Upper lobe of right lung (tissue), 1 donor: ENCODE measurements around the gene NELFCD. TPM values are rescaled to one million over a fixed set of nuclear protein-coding genes. Genes with fewer than 3 reads are reported as not detected.
"Not testable (repeated sequence)": the region's sequence is repeated elsewhere in the genome, so short reads cannot be mapped to it uniquely, and the experiment has no call there.

Experiments used
- ATAC-seq: fragments of 200-7000 bp; cut with Tn5 transposase; one replicate; pipeline ENCODE4 v1.9.1; 2020; ENCODE audit warnings: mild to moderate bottlenecking, moderate library complexity
- DNase-seq: peaks from one replicate; pipeline ENCODE4 v3.0.0-alpha.2; 2020
- H3K27ac ChIP-seq: fragments of 200-600 bp; one replicate; pipeline ENCODE4 v1.8.0; 2022
- H3K27me3 ChIP-seq: fragments of 200-600 bp; one replicate; pipeline ENCODE4 v1.8.0; 2022; ENCODE audit warnings: mild to moderate bottlenecking
- H3K36me3 ChIP-seq: fragments of 200-600 bp; one replicate; pipeline ENCODE4 v1.8.0; 2022
- H3K4me1 ChIP-seq: fragments of 200-600 bp; one replicate; pipeline ENCODE4 v1.8.0; 2022
- H3K4me3 ChIP-seq: fragments of 200-600 bp; one replicate; pipeline ENCODE4 v1.8.0; 2022; ENCODE audit warnings: mild to moderate bottlenecking
- H3K9me3 ChIP-seq: fragments of 200-600 bp; one replicate; pipeline ENCODE4 v1.8.0; 2022
- CTCF ChIP-seq: fragments of 200-600 bp; IDR thresholded peaks from one replicate; pipeline ENCODE4 v1.8.0; 2022; ENCODE audit warnings: antibody characterized with exemption
- intact Hi-C: fragments of 100-400 bp; cut with DNase I; formaldehyde crosslinking; loops from one replicate; pipeline ENCODE4 v1.11.0; 2022
- total RNA-seq: library from RNA; stranded (reverse); fragmentation: NEBNext Ultra II Directional; extraction: Animal tissue kit (Norgen Biotek cat#: 25700); gene quantifications from one replicate; pipeline ENCODE4 v1.2.1, GENCODE V29; 2021
- donor health status: DM: no; HTN: yes; CAD: no; lungs with severe emphysema.

NELFCD gene
- total RNA-seq, 1 donor from 2014 or later: 51.2 TPM

GRCh38 chr20:59010321-59010994 is 29.4 kb downstream of the NELFCD start:
- intact Hi-C loops: no loop called here
- DNase-seq (no peak), ATAC-seq (peak; percentile 37)
- Histone ChIP-seq H3K9me3 (no peaks in the 10 kb centered on the region), H3K4me1 (peaks cover 28% of the 10 kb centered on the region), H3K4me3 (no peak overlapping the region), H3K27ac (peak overlapping the region; percentile 53), H3K27me3 (no peaks in the 10 kb centered on the region), H3K36me3 (no peaks in the 10 kb centered on the region)
- TF ChIP-seq CTCF: no peak

- intact Hi-C loops: no loop called here
- TF ChIP-seq CTCF: no peak
- no peaks in the 10 kb centered on the region for H3K9me3 ChIP-seq
- DNase-seq (no peak), ATAC-seq (no peak)
- peaks cover 20% of the 10 kb centered on the region for H3K4me1 ChIP-seq
- peak overlapping the region; percentile 53 for H3K27ac ChIP-seq
- no peaks in the 10 kb centered on the region for H3K36me3 ChIP-seq
- H3K4me3 ChIP-seq: no peak overlapping the region
- H3K27me3 ChIP-seq: no peaks in the 10 kb centered on the region
These were observed 30.2 kb downstream of the NELFCD start for GRCh38 chr20:59010995-59011873.

GRCh38 chr20:59011874-59012157 is 30.8 kb downstream of the NELFCD start:
- ATAC-seq, intact Hi-C loops: not testable (repeated sequence)

GRCh38 chr20:59013031-59013951 is 32.2 kb downstream of the NELFCD start:
- no peaks in the 10 kb centered on the region for H3K36me3 ChIP-seq
- H3K4me3 ChIP-seq: no peak overlapping the region
- no peak for TF ChIP-seq CTCF
- DNase-seq (no peak), ATAC-seq (no peak)
- no peak overlapping the region for H3K27ac ChIP-seq
- intact Hi-C loops: no loop called here
- H3K9me3 ChIP-seq: no peaks in the 10 kb centered on the region
- H3K4me1 ChIP-seq: peaks cover 15% of the 10 kb centered on the region
- no peaks in the 10 kb centered on the region for H3K27me3 ChIP-seq

More at GRCh38 chr20:59011874-59012157, 30.8 kb downstream of the NELFCD start:
- H3K27ac ChIP-seq: peak overlapping the region; percentile 53
- H3K9me3 ChIP-seq, H3K36me3 ChIP-seq, H3K27me3 ChIP-seq, H3K4me3 ChIP-seq, DNase-seq: not testable (repeated sequence)
- H3K4me1 ChIP-seq: peaks cover 19% of the 10 kb centered on the region

- no peak overlapping the region for H3K4me3 ChIP-seq
- no peaks in the 10 kb centered on the region for H3K9me3 ChIP-seq
- ATAC-seq (no peak), DNase-seq (no peak)
- H3K4me1 ChIP-seq: peaks cover 15% of the 10 kb centered on the region
- H3K27ac ChIP-seq: no peak overlapping the region
- H3K27me3 ChIP-seq: no peaks in the 10 kb centered on the region
- H3K36me3 ChIP-seq: no peaks in the 10 kb centered on the region
- intact Hi-C loops: no loop called here
- no peak for TF ChIP-seq CTCF
These were observed 33.0 kb downstream of the NELFCD start for GRCh38 chr20:59013959-59014608.
